Naive thymus-derived CD8-positive, alpha-beta T cell (primary cell): ENCODE data around the gene CTSH. TPM values are rescaled to one million over a fixed set of nuclear protein-coding genes. Genes with fewer than 3 reads are reported as not detected.
"Not testable (repeated sequence)": the region's sequence is repeated elsewhere in the genome, so short reads cannot be mapped to it uniquely, and the experiment has no call there.

Source experiments
- ATAC-seq, 2 donors: fragments of 150-1000 bp; cut with Tn5 transposase in 1 of 2; sonication (Bioruptor Pico), chemical (Tn5 transposase) in 1 of 2; 1 replicate in 1 of 2; 2 replicates in 1 of 2; pipeline ENCODE4 v1.10.0; 2021; ENCODE audit warnings: mild to moderate bottlenecking in 2 of 2, moderate library complexity in 2 of 2
- POLR2A ChIA-PET: fragments of 350-600 bp; sonication (Branson Sonifier 250); formaldehyde crosslinking; loops from one replicate; lab custom pipeline; 2021; ENCODE audit warnings: antibody characterized with exemption; lab: Charles Lee
- DNase-seq, 10 donors: peaks; one replicate each; pipeline versions ENCODE4 v3.0.0 to v3.0.0-alpha.2; 2020 to 2022
- H3K27ac Mint-ChIP-seq, 10 donors: one replicate each; pipeline ENCODE4 v1.8.0; 2020 to 2022; ENCODE audit warnings: mild to moderate bottlenecking in 10 of 10, mixed read lengths in 10 of 10, moderate library complexity in 4 of 10, inconsistent platforms in 1 of 10
- H3K27me3 Mint-ChIP-seq, 5 donors: one replicate each; pipeline ENCODE4 v1.8.0; 2021 to 2022; ENCODE audit warnings: mixed read lengths in 5 of 5
- H3K36me3 Mint-ChIP-seq, 3 donors: one replicate each; pipeline ENCODE4 v1.8.0; 2020 to 2022; ENCODE audit warnings: mixed read lengths in 3 of 3, mild to moderate bottlenecking in 2 of 3, inconsistent platforms in 1 of 3
- H3K4me1 Mint-ChIP-seq, 4 donors: one replicate each; pipeline ENCODE4 v1.8.0; 2021 to 2022; ENCODE audit warnings: mixed read lengths in 4 of 4
- H3K4me3 Mint-ChIP-seq, 10 donors: one replicate each; pipeline ENCODE4 v1.8.0; 2020 to 2022; ENCODE audit warnings: mild to moderate bottlenecking in 10 of 10, mixed read lengths in 10 of 10, moderate library complexity in 6 of 10, inconsistent platforms in 1 of 10
- H3K9me3 Mint-ChIP-seq, 9 donors: one replicate each; pipeline ENCODE4 v1.8.0; 2020 to 2022; ENCODE audit warnings: mixed read lengths in 9 of 9, mild to moderate bottlenecking in 3 of 9, inconsistent platforms in 1 of 9, moderate library complexity in 1 of 9
- polyA plus RNA-seq, 3 donors: library from polyadenylated mRNA; unstranded; fragments of 300-500 nt; fragmentation: Illumina TruSeq; gene quantifications; one replicate each; pipeline ENCODE4 v1.2.3, GENCODE V29; 2021
- total RNA-seq, 8 experiments: library from RNA in 2 of 8; stranded (reverse) in 2 of 8; gene quantifications; one replicate each; pipeline ENCODE4 v1.2.3 and lab custom pipeline; 2021 to 2026

The CTSH gene
- total and polyA plus RNA-seq, 5 experiments from 2014 or later: 3.6 to 7.9 (median 5.8) TPM

- Mint-ChIP-seq H3K4me1 (peaks cover 20 to 28% (median 25%) of the 10 kb centered on the region in 4 donors), H3K36me3 (peaks cover 0 to 92% (median 21%) of the 10 kb centered on the region in 3 donors), H3K27ac (peak overlapping the region in 5 of 10 donors; percentile 24 to 63 (median 43)), H3K27me3 (no peaks in the 10 kb centered on the region), H3K4me3 (no peak overlapping the region), H3K9me3 (no peaks in the 10 kb centered on the region)
- ATAC-seq (no peak), DNase-seq (no peak)
- POLR2A ChIA-PET: no interaction called here
Observed at GRCh38 chr15:78907577-78907976, 37.3 kb downstream of the CTSH start.

- H3K4me3 Mint-ChIP-seq: no peak overlapping the region
- no peaks in the 10 kb centered on the region for H3K27me3 Mint-ChIP-seq
- no peaks in the 10 kb centered on the region for H3K9me3 Mint-ChIP-seq
- peak overlapping the region in 1 of 10 donors; percentile 63 for H3K27ac Mint-ChIP-seq
- POLR2A ChIA-PET: no interaction called here
- ATAC-seq: no peak
- H3K36me3 Mint-ChIP-seq: peaks cover 5 to 92% (median 25%) of the 10 kb centered on the region in 3 donors
- peaks cover 12 to 28% (median 17%) of the 10 kb centered on the region in 4 donors for H3K4me1 Mint-ChIP-seq
- no peak for DNase-seq
Observed at GRCh38 chr15:78906316-78906620, 38.6 kb downstream of the CTSH start.

- H3K27ac Mint-ChIP-seq: peak overlapping the region in 4 of 10 donors; percentile 32 to 44 (median 34)
- ATAC-seq: no peak
- POLR2A ChIA-PET: interaction anchor here (0.5 to 0.6 kb wide), 2 partner anchors 34 to 488 kb away, joined by 3 to 6 read pairs; no protein-coding TSS in a partner anchor
- peaks cover 5 to 93% (median 23%) of the 10 kb centered on the region in 3 donors for H3K36me3 Mint-ChIP-seq
- no peaks in the 10 kb centered on the region for H3K27me3 Mint-ChIP-seq
- peaks cover 2 to 19% (median 13%) of the 10 kb centered on the region in 4 donors for H3K4me1 Mint-ChIP-seq
- peak overlapping the region in 1 of 10 donors; percentile 8 for H3K4me3 Mint-ChIP-seq
- H3K9me3 Mint-ChIP-seq: no peaks in the 10 kb centered on the region
- DNase-seq: no peak
Observed at GRCh38 chr15:78904599-78905358, 40.1 kb downstream of the CTSH start.

GRCh38 chr15:78902281-78903032 lies 42.4 kb downstream of the CTSH start:
- not testable (repeated sequence) for H3K4me3 Mint-ChIP-seq, H3K9me3 Mint-ChIP-seq, DNase-seq, H3K27me3 Mint-ChIP-seq, ATAC-seq
- peaks cover 5 to 93% (median 23%) of the 10 kb centered on the region in 3 donors for H3K36me3 Mint-ChIP-seq
- peak overlapping the region in 2 of 10 donors; percentile 45 to 65 for H3K27ac Mint-ChIP-seq
- H3K4me1 Mint-ChIP-seq: peaks cover 0 to 17% (median 13%) of the 10 kb centered on the region in 4 donors
- POLR2A ChIA-PET: interaction anchor here (1.2 kb wide), 1 partner anchor 9 kb away, joined by 3 read pairs; no protein-coding TSS in a partner anchor

- not testable (repeated sequence) for DNase-seq, ATAC-seq, H3K9me3 Mint-ChIP-seq, H3K4me1 Mint-ChIP-seq, H3K27me3 Mint-ChIP-seq
- peak overlapping the region in 2 of 10 donors; percentile 40 to 71 for H3K27ac Mint-ChIP-seq
- H3K4me3 Mint-ChIP-seq: peak overlapping the region in 1 of 10 donors; percentile 10
- POLR2A ChIA-PET: interaction anchor here (0.6 to 0.7 kb wide), 2 partner anchors 13 to 20 kb away, joined by 3 to 4 read pairs; no protein-coding TSS in a partner anchor
- peaks cover 5 to 96% (median 18%) of the 10 kb centered on the region in 3 donors for H3K36me3 Mint-ChIP-seq
Observed at GRCh38 chr15:78900819-78901533, 43.9 kb downstream of the CTSH start.

- POLR2A ChIA-PET: no interaction called here
- ATAC-seq (no peak), DNase-seq (no peak)
- Mint-ChIP-seq H3K4me1 (peaks cover 2 to 14% (median 8%) of the 10 kb centered on the region in 4 donors), H3K4me3 (no peak overlapping the region), H3K36me3 (peaks cover 8 to 95% (median 23%) of the 10 kb centered on the region in 3 donors), H3K27me3 (no peaks in the 10 kb centered on the region), H3K27ac (peak overlapping the region in 1 of 10 donors; percentile 19), H3K9me3 (no peaks in the 10 kb centered on the region)
Observed at GRCh38 chr15:78898540-78898939, 46.3 kb downstream of the CTSH start.

- Mint-ChIP-seq H3K9me3 (no peaks in the 10 kb centered on the region), H3K27ac (no peak overlapping the region), H3K4me1 (peaks cover 2 to 20% (median 4%) of the 10 kb centered on the region in 4 donors), H3K27me3 (no peaks in the 10 kb centered on the region), H3K4me3 (no peak overlapping the region), H3K36me3 (peaks cover 8 to 96% (median 32%) of the 10 kb centered on the region in 3 donors)
- POLR2A ChIA-PET: no interaction called here
- DNase-seq (no peak), ATAC-seq (no peak)
Observed at GRCh38 chr15:78895471-78895870, 49.4 kb downstream of the CTSH start.

GRCh38 chr15:78893538-78893937 lies 51.3 kb downstream of the CTSH start:
- POLR2A ChIA-PET: interaction anchor here (0.6 kb wide), 1 partner anchor 20 kb away, joined by 3 read pairs; no protein-coding TSS in a partner anchor
- Mint-ChIP-seq H3K36me3 (peaks cover 8 to 98% (median 36%) of the 10 kb centered on the region in 3 donors), H3K9me3 (no peaks in the 10 kb centered on the region), H3K4me3 (no peak overlapping the region), H3K27me3 (no peaks in the 10 kb centered on the region), H3K4me1 (peaks cover 2 to 18% (median 4%) of the 10 kb centered on the region in 4 donors), H3K27ac (no peak overlapping the region)
- ATAC-seq (no peak), DNase-seq (no peak)

- no peak overlapping the region for H3K27ac Mint-ChIP-seq
- POLR2A ChIA-PET: no interaction called here
- peaks cover 4 to 32% (median 16%) of the 10 kb centered on the region in 4 donors for H3K4me1 Mint-ChIP-seq
- DNase-seq: no peak
- H3K27me3 Mint-ChIP-seq: no peaks in the 10 kb centered on the region
- peaks cover 11 to 97% (median 38%) of the 10 kb centered on the region in 3 donors for H3K36me3 Mint-ChIP-seq
- H3K4me3 Mint-ChIP-seq: no peak overlapping the region
- H3K9me3 Mint-ChIP-seq: no peaks in the 10 kb centered on the region
- no peak for ATAC-seq
Observed at GRCh38 chr15:78889000-78889399, 55.8 kb downstream of the CTSH start.

- no peak for ATAC-seq
- Mint-ChIP-seq H3K27ac (peak overlapping the region in 3 of 10 donors; percentile 7 to 21 (median 18)), H3K27me3 (no peaks in the 10 kb centered on the region), H3K36me3 (peaks cover 3 to 90% (median 12%) of the 10 kb centered on the region in 3 donors), H3K4me3 (peak overlapping the region in 4 of 10 donors; percentile 24 to 49 (median 29)), H3K4me1 (peaks cover 18 to 88% (median 69%) of the 10 kb centered on the region in 4 donors), H3K9me3 (no peaks in the 10 kb centered on the region)
- POLR2A ChIA-PET: no interaction called here
- no peak for DNase-seq
Observed at GRCh38 chr15:78881681-78882080, 63.2 kb downstream of the CTSH start.

- POLR2A ChIA-PET: interaction anchor here (0.7 kb wide), 1 partner anchor 20 kb away, joined by 3 read pairs; no protein-coding TSS in a partner anchor
- no peaks in the 10 kb centered on the region for H3K9me3 Mint-ChIP-seq
- peaks cover 18 to 91% (median 72%) of the 10 kb centered on the region in 4 donors for H3K4me1 Mint-ChIP-seq
- H3K4me3 Mint-ChIP-seq: peak overlapping the region in 5 of 10 donors; percentile 20 to 49 (median 38)
- DNase-seq (no peak), ATAC-seq (no peak)
- H3K36me3 Mint-ChIP-seq: peaks cover 0 to 81% (median 6%) of the 10 kb centered on the region in 3 donors
- H3K27ac Mint-ChIP-seq: peak overlapping the region in 2 of 10 donors; percentile 36 to 62
- no peaks in the 10 kb centered on the region for H3K27me3 Mint-ChIP-seq
Observed at GRCh38 chr15:78880813-78881212, 64.0 kb downstream of the CTSH start.

GRCh38 chr15:78880242-78880533 lies 64.7 kb downstream of the CTSH start:
- Mint-ChIP-seq H3K4me3 (peak overlapping the region in 3 of 10 donors; percentile 2 to 33 (median 15)), H3K36me3 (peaks cover 0 to 75% (median 6%) of the 10 kb centered on the region in 3 donors), H3K4me1 (peaks cover 21 to 92% (median 76%) of the 10 kb centered on the region in 4 donors), H3K27ac (peak overlapping the region in 2 of 10 donors; percentile 7 to 31), H3K9me3 (no peaks in the 10 kb centered on the region), H3K27me3 (no peaks in the 10 kb centered on the region)
- ATAC-seq (no peak), DNase-seq (no peak)
- POLR2A ChIA-PET: no interaction called here
